ENCODE measurements around the gene LAD1. TPM values are rescaled to one million over a fixed set of nuclear protein-coding genes. Genes with fewer than 3 reads are reported as not detected.

LAD1 gene
- total RNA-seq, 1 experiment from 2014 or later, result 30.1 TPM

- no peak overlapping the region for H3K27ac Mint-ChIP-seq
Observed at GRCh38 chr1:201419256-201419655, 20.1 kb upstream of the LAD1 start.

More at GRCh38 chr1:201419256-201419655, 20.1 kb upstream of the LAD1 start:
- Histone ChIP-seq H3K18ac (ENCODE audit: insufficient read length, low read depth, low read length) (no peak overlapping the region), H3K4me2 (ENCODE audit: insufficient read depth, insufficient read length, low read length) (no peak overlapping the region), H3K27me3 (ENCODE audit: insufficient read depth, low read length) (no peaks in the 10 kb centered on the region), H2BK15ac (ENCODE audit: low read depth, low read length) (no peak overlapping the region), H2AK5ac (ENCODE audit: insufficient read length, low read length) (no peak overlapping the region), H4K91ac (ENCODE audit: insufficient read length, low read depth, low read length) (no peak overlapping the region), H2BK20ac (ENCODE audit: low read depth, low read length, poor library complexity, severe bottlenecking) (no peak overlapping the region), H2BK12ac (ENCODE audit: insufficient read length, low read depth, low read length) (no peak overlapping the region), H2BK5ac (ENCODE audit: insufficient read length, low read length) (no peak overlapping the region), H3K56ac (ENCODE audit: insufficient read length, low read depth, low read length) (no peak overlapping the region), H3K23me2 (ENCODE audit: insufficient read length, low read depth, low read length, poor library complexity, severe bottlenecking) (no peaks in the 10 kb centered on the region), H3T11ph (ENCODE audit: low read length) (no peak overlapping the region), H3K27ac (ENCODE audit: insufficient read length, low read depth, low read length) (no peak overlapping the region), H4K20me1 (ENCODE audit: control insufficient read depth, insufficient read depth, insufficient read length) (no peaks in the 10 kb centered on the region), H3K4ac (ENCODE audit: low read depth, low read length) (no peak overlapping the region), H3K23ac (ENCODE audit: insufficient read length, low read depth, low read length) (no peak overlapping the region), H3K79me1 (ENCODE audit: insufficient read depth, low read depth, low read length, poor library complexity, severe bottlenecking) (no peaks in the 10 kb centered on the region), H3K9me3 (ENCODE audit: control insufficient read depth, low read depth, low read length) (no peaks in the 10 kb centered on the region), H4K8ac (replicated peaks; ENCODE audit: insufficient read length, low read depth, low read length) (no peak overlapping the region), H3K4me1 (ENCODE audit: insufficient read depth, low read length) (no peaks in the 10 kb centered on the region), H3K79me2 (ENCODE audit: insufficient read depth, low read length) (no peaks in the 10 kb centered on the region), H4K5ac (ENCODE audit: insufficient read length, low read depth, low read length) (no peak overlapping the region), H3K14ac (ENCODE audit: insufficient read depth, low read length) (no peak overlapping the region), H2AFZ (ENCODE audit: low read length) (no peak overlapping the region), H3K9ac (ENCODE audit: extremely low read depth, insufficient read length, low read length) (no peak overlapping the region), H2BK120ac (ENCODE audit: low read depth, low read length, poor library complexity, severe bottlenecking) (no peak overlapping the region)
- Mint-ChIP-seq H3K27me3 (ENCODE audit: low read depth) (no peaks in the 10 kb centered on the region; the same call in none of the 2 replicates), H3K36me3 (ENCODE audit: insufficient read depth in 1 of 3, low read depth in 3 of 3) (no peaks in the 10 kb centered on the region), H3K9me3 (peaks cover 0 to 3% of the 10 kb centered on the region in 2 experiments; a peak in 2 of 5 replicates), H3K4me3 (no peak overlapping the region), H3K4me1 (peaks cover 17 to 28% of the 10 kb centered on the region in 2 experiments)
- DNase-seq, result no peak
- WGBS (ENCODE audit: extremely low coverage, insufficient read length, low lambda C conversion rate), result no CpG with 5 or more reads among the region's 4 CpGs
- no peak for TF ChIP-seq CTCF (conservative IDR thresholded peaks at IDR 0.05)
